Naive B cell (primary cell): ENCODE measurements around the gene CLOCK. TPM values are rescaled to one million over a fixed set of nuclear protein-coding genes. Genes with fewer than 3 reads are reported as not detected.
"Not testable (repeated sequence)": the region's sequence is repeated elsewhere in the genome, so short reads cannot be mapped to it uniquely, and the experiment has no call there.

Experiments
- ATAC-seq, 2 donors: fragments of 150-1000 bp; cut with Tn5 transposase; 2 replicates each; pipeline ENCODE4 v1.10.0; 2021; ENCODE audit warnings: low read depth in 2 of 2, mild to moderate bottlenecking in 2 of 2, moderate library complexity in 2 of 2
- DNase-seq: peaks from one replicate; pipeline ENCODE4 v3.0.0; 2022
- H3K27ac Mint-ChIP-seq, 6 donors: one replicate each; pipeline ENCODE4 v1.8.0; 2020 to 2022; ENCODE audit warnings: mild to moderate bottlenecking in 6 of 6, mixed read lengths in 6 of 6, moderate library complexity in 5 of 6, inconsistent platforms in 2 of 6
- H3K27me3 Mint-ChIP-seq, 3 donors: one replicate each; pipeline ENCODE4 v1.8.0; 2021 to 2022; ENCODE audit warnings: mixed read lengths in 3 of 3, mild to moderate bottlenecking in 1 of 3
- H3K36me3 Mint-ChIP-seq, 2 donors: one replicate each; pipeline ENCODE4 v1.8.0; 2020 to 2022; ENCODE audit warnings: mixed read lengths in 2 of 2, inconsistent platforms in 1 of 2, mild to moderate bottlenecking in 1 of 2
- H3K4me1 Mint-ChIP-seq, 3 donors: one replicate each; pipeline ENCODE4 v1.8.0; 2020 to 2022; ENCODE audit warnings: mixed read lengths in 3 of 3, inconsistent platforms in 1 of 3, mild to moderate bottlenecking in 1 of 3, moderate library complexity in 1 of 3
- H3K4me3 Mint-ChIP-seq, 8 donors: one replicate each; pipeline ENCODE4 v1.8.0; 2020 to 2022; ENCODE audit warnings: mild to moderate bottlenecking in 8 of 8, mixed read lengths in 8 of 8, moderate library complexity in 8 of 8, inconsistent platforms in 2 of 8
- H3K9me3 Mint-ChIP-seq, 7 donors: one replicate each; pipeline ENCODE4 v1.8.0; 2020 to 2022; ENCODE audit warnings: mixed read lengths in 7 of 7, mild to moderate bottlenecking in 5 of 7, inconsistent platforms in 2 of 7, moderate library complexity in 1 of 7
- polyA plus RNA-seq, 6 donors: library from polyadenylated mRNA; unstranded; fragments of 300-500 nt; fragmentation: Illumina TruSeq; gene quantifications; one replicate each; pipeline ENCODE4 v1.2.3, GENCODE V29; 2021; ENCODE audit warnings: low read depth in 6 of 6

The CLOCK gene, protein sequence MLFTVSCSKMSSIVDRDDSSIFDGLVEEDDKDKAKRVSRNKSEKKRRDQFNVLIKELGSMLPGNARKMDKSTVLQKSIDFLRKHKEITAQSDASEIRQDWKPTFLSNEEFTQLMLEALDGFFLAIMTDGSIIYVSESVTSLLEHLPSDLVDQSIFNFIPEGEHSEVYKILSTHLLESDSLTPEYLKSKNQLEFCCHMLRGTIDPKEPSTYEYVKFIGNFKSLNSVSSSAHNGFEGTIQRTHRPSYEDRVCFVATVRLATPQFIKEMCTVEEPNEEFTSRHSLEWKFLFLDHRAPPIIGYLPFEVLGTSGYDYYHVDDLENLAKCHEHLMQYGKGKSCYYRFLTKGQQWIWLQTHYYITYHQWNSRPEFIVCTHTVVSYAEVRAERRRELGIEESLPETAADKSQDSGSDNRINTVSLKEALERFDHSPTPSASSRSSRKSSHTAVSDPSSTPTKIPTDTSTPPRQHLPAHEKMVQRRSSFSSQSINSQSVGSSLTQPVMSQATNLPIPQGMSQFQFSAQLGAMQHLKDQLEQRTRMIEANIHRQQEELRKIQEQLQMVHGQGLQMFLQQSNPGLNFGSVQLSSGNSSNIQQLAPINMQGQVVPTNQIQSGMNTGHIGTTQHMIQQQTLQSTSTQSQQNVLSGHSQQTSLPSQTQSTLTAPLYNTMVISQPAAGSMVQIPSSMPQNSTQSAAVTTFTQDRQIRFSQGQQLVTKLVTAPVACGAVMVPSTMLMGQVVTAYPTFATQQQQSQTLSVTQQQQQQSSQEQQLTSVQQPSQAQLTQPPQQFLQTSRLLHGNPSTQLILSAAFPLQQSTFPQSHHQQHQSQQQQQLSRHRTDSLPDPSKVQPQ
- 1 to 10 TPM; 1.3 to 6.0 (median 4.7) TPM for polyA plus RNA-seq

GRCh38 chr4:55546756-55547465 is at the start of gene CLOCK:
CLOCK (minus strand) TSS chr4:55546909; CDS start chr4:55482785, 64,124 bp downstream.
- peak; percentile 73 to 75 for ATAC-seq
- DNase-seq = peak; percentile 85
- Mint-ChIP-seq H3K27ac (peak within 1 kb of the TSS; percentile 73 to 95 (median 89)), H3K9me3 (no peaks in the 10 kb centered on the region), H3K4me1 (peaks cover 0 to 15% (median 14%) of the 10 kb centered on the region in 3 donors), H3K4me3 (peak within 1 kb of the TSS; percentile 91 to 99 (median 96)), H3K27me3 (peaks cover 0 to 5% (median 4%) of the 10 kb centered on the region in 3 donors), H3K36me3 (no peaks in the 10 kb centered on the region)

DNA sequence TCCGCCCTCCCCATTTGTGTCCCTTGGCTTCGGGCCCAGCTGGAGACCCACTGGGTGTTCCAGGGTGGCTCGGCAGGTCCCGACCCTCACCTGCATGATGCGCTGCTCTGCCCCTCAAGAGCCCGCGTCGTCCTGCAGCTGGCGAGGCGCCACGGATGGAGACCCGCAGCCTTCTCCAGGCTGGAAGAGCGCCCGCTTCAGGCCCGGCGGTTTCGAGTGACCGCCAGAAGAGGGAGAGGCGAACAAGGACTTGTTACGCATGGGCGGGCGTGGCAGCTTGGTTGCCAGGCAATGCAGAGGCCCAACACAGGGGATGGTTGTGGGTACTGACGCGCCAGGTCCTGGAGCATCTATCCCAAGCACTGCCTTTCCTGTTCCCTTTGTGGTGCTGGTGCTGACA is 45.3 kb upstream of the CLOCK start, which contains the start of gene PDCL2:
Gene PDCL2, minus strand, starts transcription at position 232 of the 400 bp plus-strand sequence. Its CDS starts 136 bp downstream, at position 96.
- no peak within 1 kb of the TSS for H3K4me3 Mint-ChIP-seq
- no peaks in the 10 kb centered on the region for H3K4me1 Mint-ChIP-seq
- DNase-seq (no peak), ATAC-seq (no peak)
- H3K36me3 Mint-ChIP-seq = peaks cover 0 to 7% of the 10 kb centered on the region in 2 donors
- peaks cover 0 to 16% (median 7%) of the 10 kb centered on the region in 7 donors for H3K9me3 Mint-ChIP-seq
- peak within 1 kb of the TSS in 1 of 6 donors; percentile 26 for H3K27ac Mint-ChIP-seq
- peaks cover 6 to 20% (median 9%) of the 10 kb centered on the region in 3 donors for H3K27me3 Mint-ChIP-seq

DNA sequence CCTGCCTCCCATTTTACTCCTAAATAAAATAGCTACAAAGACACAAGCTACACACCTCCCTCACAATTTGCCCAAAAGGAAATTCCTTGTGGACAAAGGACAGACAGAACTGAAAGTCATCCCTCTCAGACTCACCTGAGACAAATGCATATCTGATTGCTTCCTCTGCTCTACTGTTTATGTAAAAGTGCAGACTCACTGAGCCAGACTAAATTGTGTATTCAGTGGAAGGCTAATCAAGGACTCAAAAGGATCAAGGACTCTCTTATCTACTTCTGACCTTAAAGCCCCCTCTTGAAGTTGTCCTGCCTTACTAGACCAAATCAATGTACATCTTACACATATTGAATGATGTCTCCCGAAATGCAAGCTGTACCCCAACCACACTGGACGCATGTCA is 41.5 kb upstream of the CLOCK start:
- DNase-seq = no peak
- peaks cover 3 to 31% (median 11%) of the 10 kb centered on the region in 7 donors for H3K9me3 Mint-ChIP-seq
- H3K4me1 Mint-ChIP-seq = no peaks in the 10 kb centered on the region
- no peak overlapping the region for H3K27ac Mint-ChIP-seq
- peaks cover 11 to 28% (median 11%) of the 10 kb centered on the region in 3 donors for H3K27me3 Mint-ChIP-seq
- ATAC-seq = no peak
- H3K36me3 Mint-ChIP-seq = peaks cover 7% of the 10 kb centered on the region in 2 donors
- H3K4me3 Mint-ChIP-seq = no peak overlapping the region

GRCh38 chr4:55582773-55583172 is 36.1 kb upstream of the CLOCK start:
- H3K9me3 Mint-ChIP-seq = peaks cover 0 to 40% (median 14%) of the 10 kb centered on the region in 7 donors

GRCh38 chr4:55578341-55579010 is 31.8 kb upstream of the CLOCK start:
- Mint-ChIP-seq H3K4me3 (no peak overlapping the region), H3K9me3 (peaks cover 10 to 64% (median 41%) of the 10 kb centered on the region in 7 donors), H3K4me1 (no peaks in the 10 kb centered on the region), H3K27ac (no peak overlapping the region), H3K27me3 (peaks cover 0 to 11% (median 4%) of the 10 kb centered on the region in 3 donors), H3K36me3 (peaks cover 0 to 36% of the 10 kb centered on the region in 2 donors)
- no peak for DNase-seq
- no peak for ATAC-seq

More at GRCh38 chr4:55582773-55583172, 36.1 kb upstream of the CLOCK start:
- H3K4me1 Mint-ChIP-seq, H3K4me3 Mint-ChIP-seq, DNase-seq, ATAC-seq: not testable (repeated sequence)
- Mint-ChIP-seq H3K27me3 (peaks cover 6 to 18% (median 10%) of the 10 kb centered on the region in 3 donors), H3K27ac (peak overlapping the region in 1 of 6 donors; percentile 55), H3K36me3 (peaks cover 0 to 12% of the 10 kb centered on the region in 2 donors)

GRCh38 chr4:55575513-55575912 is 28.8 kb upstream of the CLOCK start:
- Mint-ChIP-seq H3K4me1 (no peaks in the 10 kb centered on the region), H3K9me3 (peaks cover 11 to 54% (median 35%) of the 10 kb centered on the region in 7 donors), H3K36me3 (peaks cover 0 to 40% of the 10 kb centered on the region in 2 donors), H3K27me3 (peaks cover 0 to 15% (median 0%) of the 10 kb centered on the region in 3 donors), H3K27ac (no peak overlapping the region), H3K4me3 (no peak overlapping the region)
- ATAC-seq = no peak
- no peak for DNase-seq

DNA sequence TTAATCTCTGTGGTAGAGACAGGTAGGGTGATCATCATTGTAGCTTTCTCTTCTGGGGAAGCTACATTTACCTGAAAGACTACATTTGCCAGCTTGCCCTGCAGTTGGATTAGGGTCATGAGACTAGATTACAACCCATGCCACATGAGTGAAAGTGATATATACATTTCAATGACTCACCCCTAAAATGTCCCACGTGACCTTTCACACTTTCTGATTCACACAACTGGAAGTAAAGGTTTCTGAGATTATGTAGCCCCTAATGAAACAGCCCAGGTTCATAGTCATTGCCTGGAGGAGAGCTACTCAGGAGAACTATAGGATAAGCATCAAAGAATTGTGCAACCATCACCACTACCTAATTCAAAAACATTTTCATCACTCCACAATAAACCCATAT is 27.5 kb upstream of the CLOCK start:
- H3K27ac Mint-ChIP-seq = no peak overlapping the region
- H3K4me1 Mint-ChIP-seq = no peaks in the 10 kb centered on the region
- H3K9me3 Mint-ChIP-seq = peaks cover 11 to 53% (median 35%) of the 10 kb centered on the region in 7 donors
- H3K4me3 Mint-ChIP-seq = no peak overlapping the region
- peaks cover 0 to 40% of the 10 kb centered on the region in 2 donors for H3K36me3 Mint-ChIP-seq
- peaks cover 0 to 15% (median 0%) of the 10 kb centered on the region in 3 donors for H3K27me3 Mint-ChIP-seq
- DNase-seq = no peak
- no peak for ATAC-seq

DNA sequence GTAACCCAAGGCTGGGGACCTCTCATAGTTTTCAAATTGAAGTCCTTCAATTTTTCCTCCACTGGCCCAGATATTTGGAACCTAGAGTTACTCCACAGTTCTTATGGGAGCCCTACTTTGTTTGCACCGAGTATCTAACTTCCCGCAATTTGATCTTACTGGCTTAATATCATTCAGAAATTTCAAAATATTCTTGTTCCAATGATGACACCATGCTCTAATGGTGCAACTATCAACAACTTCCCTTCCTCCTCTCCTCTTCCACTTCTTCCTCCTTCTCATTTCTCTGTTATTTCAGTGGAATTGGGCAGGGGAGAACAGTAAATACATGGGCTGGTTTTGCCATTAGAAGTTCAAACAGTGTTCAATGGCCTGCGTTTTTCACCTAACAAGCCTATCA is 25.1 kb upstream of the CLOCK start:
- Mint-ChIP-seq H3K9me3 (peaks cover 11 to 32% (median 22%) of the 10 kb centered on the region in 7 donors), H3K4me1 (no peaks in the 10 kb centered on the region), H3K36me3 (peaks cover 0 to 33% of the 10 kb centered on the region in 2 donors), H3K27ac (no peak overlapping the region), H3K4me3 (no peak overlapping the region), H3K27me3 (peaks cover 5 to 15% (median 11%) of the 10 kb centered on the region in 3 donors)
- DNase-seq (no peak), ATAC-seq (no peak)

- Mint-ChIP-seq H3K27me3 (peaks cover 5 to 15% (median 11%) of the 10 kb centered on the region in 3 donors), H3K4me3 (no peak overlapping the region), H3K4me1 (no peaks in the 10 kb centered on the region), H3K27ac (no peak overlapping the region), H3K36me3 (peaks cover 0 to 7% of the 10 kb centered on the region in 2 donors), H3K9me3 (peaks cover 0 to 5% (median 2%) of the 10 kb centered on the region in 7 donors)
- ATAC-seq (no peak), DNase-seq (no peak)
Observed at GRCh38 chr4:55568905-55569504, 22.3 kb upstream of the CLOCK start.

DNA sequence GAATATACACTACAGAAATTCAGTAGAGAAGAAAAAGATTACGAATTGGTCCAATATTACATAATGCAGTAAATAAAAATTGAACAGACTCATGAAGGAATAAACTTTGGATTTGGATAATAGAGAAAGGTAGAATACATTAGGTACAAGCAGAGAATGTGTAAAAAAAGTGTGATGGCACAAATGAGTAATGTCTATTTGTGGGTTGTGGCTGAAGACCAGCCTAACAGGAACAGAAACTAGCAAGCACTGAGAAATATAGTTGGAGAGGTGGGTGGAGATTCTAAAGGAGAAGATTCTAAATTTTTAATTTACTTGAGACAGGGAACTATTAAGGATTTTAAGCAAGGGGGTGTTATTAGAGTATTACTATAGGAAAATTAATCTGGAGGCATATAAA is 15.2 kb upstream of the CLOCK start:
- H3K9me3 Mint-ChIP-seq = peaks cover 0 to 6% (median 3%) of the 10 kb centered on the region in 7 donors
- H3K4me1 Mint-ChIP-seq = peaks cover 11 to 17% (median 13%) of the 10 kb centered on the region in 3 donors
- no peak overlapping the region for H3K4me3 Mint-ChIP-seq
- DNase-seq (peak; percentile 40), ATAC-seq (peak; percentile 93 to 97)
- no peaks in the 10 kb centered on the region for H3K36me3 Mint-ChIP-seq
- peaks cover 4 to 11% (median 7%) of the 10 kb centered on the region in 3 donors for H3K27me3 Mint-ChIP-seq
- H3K27ac Mint-ChIP-seq = peak overlapping the region in 1 of 6 donors; percentile 2

- H3K4me1 Mint-ChIP-seq = peaks cover 11 to 17% (median 13%) of the 10 kb centered on the region in 3 donors
Observed at GRCh38 chr4:55560096-55560495, 13.4 kb upstream of the CLOCK start.

More at GRCh38 chr4:55560096-55560495, 13.4 kb upstream of the CLOCK start:
- Mint-ChIP-seq H3K27ac (no peak overlapping the region), H3K4me3 (no peak overlapping the region), H3K27me3 (peaks cover 6 to 13% (median 7%) of the 10 kb centered on the region in 3 donors), H3K36me3 (no peaks in the 10 kb centered on the region), H3K9me3 (peaks cover 0 to 6% (median 3%) of the 10 kb centered on the region in 7 donors)
- no peak for ATAC-seq
- no peak for DNase-seq
